SK-N-SH treated with all-trans-retinoic acid at 6 μM for 48 hours (cell line): Measurements from ENCODE around the gene DGKI.

ENCODE experiments used
- CSDC2 ChIP-seq: fragments of 250-450 bp; sonication (Bioruptor Pico); IDR thresholded peaks from 2 replicates; pipeline ENCODE4 v1.5.0; 2020; ENCODE audit warnings: mild to moderate bottlenecking, moderate library complexity
- CSRNP3 ChIP-seq: fragments of 250-450 bp; sonication (Bioruptor Pico); IDR thresholded peaks from 2 replicates; pipeline ENCODE4 v1.5.1; 2021; ENCODE audit warnings: mild to moderate bottlenecking, moderate library complexity
- ESRRG ChIP-seq: fragments of 250-450 bp; sonication (Bioruptor Pico); IDR thresholded peaks from 2 replicates; pipeline ENCODE4 v1.6.1; 2021; ENCODE audit warnings: mild to moderate bottlenecking
- ISL1 ChIP-seq: fragments of 250-450 bp; sonication (Bioruptor Pico); IDR thresholded peaks from 2 replicates; pipeline ENCODE4 v2.1.2; 2022; ENCODE audit warnings: mild to moderate bottlenecking, moderate library complexity
- OSR1 ChIP-seq: fragments of 250-450 bp; sonication (Bioruptor Pico); IDR thresholded peaks from 2 replicates; pipeline ENCODE4 v1.8.0; 2022; ENCODE audit warnings: moderate library complexity, mild to moderate bottlenecking, inconsistent platforms
- RARB ChIP-seq: fragments of 250-450 bp; sonication (Bioruptor Pico); IDR thresholded peaks from 2 replicates; pipeline ENCODE4 v1.8.0; 2021; ENCODE audit warnings: mild to moderate bottlenecking, moderate library complexity
- SNAI2 ChIP-seq: fragments of 250-450 bp; sonication (Bioruptor Pico); IDR thresholded peaks from 2 replicates; pipeline ENCODE4 v1.5.0; 2020; ENCODE audit warnings: mild to moderate bottlenecking, moderate library complexity
- TCF4 ChIP-seq: fragments of 250-450 bp; sonication (Bioruptor Pico); IDR thresholded peaks from 2 replicates; pipeline ENCODE4 v1.8.0; 2021; ENCODE audit warnings: mild to moderate bottlenecking, moderate library complexity, borderline replicate concordance
- TOX ChIP-seq: fragments of 250-450 bp; sonication (Bioruptor Pico); IDR thresholded peaks from 2 replicates; pipeline ENCODE4 v1.8.0; 2021; ENCODE audit warnings: mild to moderate bottlenecking, moderate library complexity, borderline replicate concordance
- TF ChIP-seq, protein P1 (sequence below): fragments of 250-450 bp; sonication (Bioruptor Pico); IDR thresholded peaks from 2 replicates; pipeline ENCODE4 v1.8.0; 2020; ENCODE audit warnings: mild to moderate bottlenecking, moderate library complexity, borderline replicate concordance
- TF ChIP-seq, protein P2 (sequence below): fragments of 250-450 bp; sonication (Bioruptor Pico); IDR thresholded peaks from 2 replicates; pipeline ENCODE4 v1.5.1; 2020; ENCODE audit warnings: low read depth, mild to moderate bottlenecking, moderate library complexity
- TF ChIP-seq, protein P3 (sequence below): fragments of 250-450 bp; sonication (Bioruptor Pico); IDR thresholded peaks from 2 replicates; pipeline ENCODE4 v1.8.0; 2021; ENCODE audit warnings: low read depth, mild to moderate bottlenecking, moderate library complexity, borderline replicate concordance

DNA sequence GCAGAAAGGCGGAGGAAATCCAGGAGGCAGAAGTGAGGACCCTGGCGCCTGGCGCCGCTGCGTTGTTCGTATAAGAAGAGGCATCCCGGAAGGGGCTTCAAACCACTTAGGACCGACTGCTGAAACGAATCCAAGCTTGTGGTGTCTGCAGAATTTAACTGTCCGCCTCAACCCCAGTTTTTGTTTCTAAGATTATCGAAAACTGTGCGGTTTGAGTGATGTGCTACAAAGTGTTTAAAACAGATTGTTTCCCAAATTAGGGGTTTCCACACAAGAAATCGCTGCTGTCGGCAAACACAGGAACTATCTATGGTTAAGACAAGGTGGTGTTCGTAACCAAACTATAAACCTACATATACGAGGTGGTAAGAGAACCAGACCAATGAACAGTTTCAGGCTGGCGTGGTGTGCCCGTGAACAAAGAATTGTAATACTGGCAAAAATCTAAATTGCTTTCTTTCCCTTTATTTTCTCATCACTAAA is 835 bp upstream of the DGKI start:
- TF ChIP-seq TCF4 (CRISPR knock-in tag) = no peak
- TF ChIP-seq OSR1 (CRISPR knock-in tag) = no peak
- TF ChIP-seq, protein P1, sequence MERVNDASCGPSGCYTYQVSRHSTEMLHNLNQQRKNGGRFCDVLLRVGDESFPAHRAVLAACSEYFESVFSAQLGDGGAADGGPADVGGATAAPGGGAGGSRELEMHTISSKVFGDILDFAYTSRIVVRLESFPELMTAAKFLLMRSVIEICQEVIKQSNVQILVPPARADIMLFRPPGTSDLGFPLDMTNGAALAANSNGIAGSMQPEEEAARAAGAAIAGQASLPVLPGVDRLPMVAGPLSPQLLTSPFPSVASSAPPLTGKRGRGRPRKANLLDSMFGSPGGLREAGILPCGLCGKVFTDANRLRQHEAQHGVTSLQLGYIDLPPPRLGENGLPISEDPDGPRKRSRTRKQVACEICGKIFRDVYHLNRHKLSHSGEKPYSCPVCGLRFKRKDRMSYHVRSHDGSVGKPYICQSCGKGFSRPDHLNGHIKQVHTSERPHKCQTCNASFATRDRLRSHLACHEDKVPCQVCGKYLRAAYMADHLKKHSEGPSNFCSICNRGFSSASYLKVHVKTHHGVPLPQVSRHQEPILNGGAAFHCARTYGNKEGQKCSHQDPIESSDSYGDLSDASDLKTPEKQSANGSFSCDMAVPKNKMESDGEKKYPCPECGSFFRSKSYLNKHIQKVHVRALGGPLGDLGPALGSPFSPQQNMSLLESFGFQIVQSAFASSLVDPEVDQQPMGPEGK (CRISPR knock-in tag) = no peak
- TF ChIP-seq, protein P2, sequence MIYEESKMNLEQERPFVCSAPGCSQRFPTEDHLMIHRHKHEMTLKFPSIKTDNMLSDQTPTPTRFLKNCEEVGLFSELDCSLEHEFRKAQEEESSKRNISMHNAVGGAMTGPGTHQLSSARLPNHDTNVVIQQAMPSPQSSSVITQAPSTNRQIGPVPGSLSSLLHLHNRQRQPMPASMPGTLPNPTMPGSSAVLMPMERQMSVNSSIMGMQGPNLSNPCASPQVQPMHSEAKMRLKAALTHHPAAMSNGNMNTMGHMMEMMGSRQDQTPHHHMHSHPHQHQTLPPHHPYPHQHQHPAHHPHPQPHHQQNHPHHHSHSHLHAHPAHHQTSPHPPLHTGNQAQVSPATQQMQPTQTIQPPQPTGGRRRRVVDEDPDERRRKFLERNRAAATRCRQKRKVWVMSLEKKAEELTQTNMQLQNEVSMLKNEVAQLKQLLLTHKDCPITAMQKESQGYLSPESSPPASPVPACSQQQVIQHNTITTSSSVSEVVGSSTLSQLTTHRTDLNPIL (CRISPR knock-in tag) = no peak
- TF ChIP-seq CSDC2 (CRISPR knock-in tag) = no peak
- TF ChIP-seq ESRRG (CRISPR knock-in tag) = no peak
- TF ChIP-seq RARB = no peak
- no peak for TF ChIP-seq CSRNP3 (CRISPR knock-in tag)
- TF ChIP-seq TOX (CRISPR knock-in tag) = no peak
- TF ChIP-seq, protein P3, sequence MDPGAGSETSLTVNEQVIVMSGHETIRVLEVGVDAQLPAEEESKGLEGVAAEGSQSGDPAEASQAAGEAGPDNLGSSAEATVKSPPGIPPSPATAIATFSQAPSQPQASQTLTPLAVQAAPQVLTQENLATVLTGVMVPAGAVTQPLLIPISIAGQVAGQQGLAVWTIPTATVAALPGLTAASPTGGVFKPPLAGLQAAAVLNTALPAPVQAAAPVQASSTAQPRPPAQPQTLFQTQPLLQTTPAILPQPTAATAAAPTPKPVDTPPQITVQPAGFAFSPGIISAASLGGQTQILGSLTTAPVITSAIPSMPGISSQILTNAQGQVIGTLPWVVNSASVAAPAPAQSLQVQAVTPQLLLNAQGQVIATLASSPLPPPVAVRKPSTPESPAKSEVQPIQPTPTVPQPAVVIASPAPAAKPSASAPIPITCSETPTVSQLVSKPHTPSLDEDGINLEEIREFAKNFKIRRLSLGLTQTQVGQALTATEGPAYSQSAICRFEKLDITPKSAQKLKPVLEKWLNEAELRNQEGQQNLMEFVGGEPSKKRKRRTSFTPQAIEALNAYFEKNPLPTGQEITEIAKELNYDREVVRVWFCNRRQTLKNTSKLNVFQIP (CRISPR knock-in tag) = no peak
- no peak for TF ChIP-seq ISL1 (CRISPR knock-in tag)
- TF ChIP-seq SNAI2 = no peak
